GM12878 (cell line): ENCODE data around the gene PITPNM1. TPM values are rescaled to one million over a fixed set of nuclear protein-coding genes. Genes with fewer than 3 reads are reported as not detected.

Experiments used
- CBFB ChIP-seq: IDR thresholded peaks from 2 replicates; pipeline ENCODE4 v1.6.1; 2016; ENCODE audit warnings: antibody characterized with exemption, low read depth
- CHD1 ChIP-seq: IDR thresholded peaks from 2 replicates; pipeline ENCODE4 v1.6.1; 2012; ENCODE audit warnings: low read depth, low read length, improper control_type of control experiment
- CHD2 ChIP-seq: IDR thresholded peaks from 2 replicates; pipeline ENCODE4 v1.6.1; 2011; ENCODE audit warnings: low read depth, low read length, improper control_type of control experiment, borderline replicate concordance
- EGR1 ChIP-seq, 2 experiments: IDR thresholded peaks; 1 replicate in 1 of 2; 2 replicates in 1 of 2; pipeline ENCODE4 v1.6.1; 2011 to 2012; ENCODE audit warnings: low read depth in 2 of 2, low read length in 2 of 2, borderline replicate concordance in 1 of 2, mild to moderate bottlenecking in 1 of 2, moderate library complexity in 1 of 2
- ETV6 ChIP-seq, 2 experiments: fragments of 450-650 bp in 1 of 2; IDR thresholded peaks in 1 of 2; conservative IDR thresholded peaks in 1 of 2; 2 replicates each; pipeline ENCODE4 v1.6.1; 2014; ENCODE audit warnings: antibody characterized with exemption in 1 of 2, borderline replicate concordance in 1 of 2, low read depth in 1 of 2, mild to moderate bottlenecking in 1 of 2, moderate library complexity in 1 of 2
- FOS ChIP-seq: IDR thresholded peaks from 3 replicates; pipeline ENCODE4 v1.6.1; 2011; ENCODE audit warnings: borderline replicate concordance; ENCODE audit not compliant: insufficient read length; ENCODE audit errors: extremely low read depth
- GABPA ChIP-seq: IDR thresholded peaks from 2 replicates; pipeline ENCODE4 v1.6.1; 2014; ENCODE audit warnings: antibody characterized with exemption, low read depth, mild to moderate bottlenecking, inconsistent platforms
- IKZF1 ChIP-seq: fragments of 450-650 bp; conservative IDR thresholded peaks from 2 replicates; pipeline ENCODE4 v1.6.1; 2017; ENCODE audit warnings: antibody characterized with exemption, mild to moderate bottlenecking
- NFYB ChIP-seq: IDR thresholded peaks from 2 replicates; pipeline ENCODE4 v1.6.1; 2011; ENCODE audit warnings: low read depth, mild to moderate bottlenecking, low read length, improper control_type of control experiment, moderate library complexity; ENCODE audit not compliant: insufficient read depth
- NR2F1 ChIP-seq: fragments of 450-650 bp; conservative IDR thresholded peaks from 2 replicates; pipeline ENCODE4 v1.6.1; 2017; ENCODE audit warnings: mild to moderate bottlenecking
- PAX5 ChIP-seq: IDR thresholded peaks from 2 replicates; pipeline ENCODE4 v1.6.1; 2011; ENCODE audit warnings: low read depth, low read length, borderline replicate concordance
- POLR2AphosphoS5 ChIP-seq: IDR thresholded peaks from 2 replicates; pipeline ENCODE4 v1.6.1; 2011; ENCODE audit warnings: mild to moderate bottlenecking, low read length, inconsistent platforms
- RBBP5 ChIP-seq: fragments of 200-600 bp; sonication (generic); conservative IDR thresholded peaks from 2 replicates; pipeline ENCODE4 v1.6.1; 2016
- SUPT20H ChIP-seq: IDR thresholded peaks from 2 replicates; pipeline ENCODE4 v1.6.1; 2011; ENCODE audit warnings: low read depth, mild to moderate bottlenecking, low read length, moderate library complexity, borderline replicate concordance; ENCODE audit not compliant: control insufficient read depth
- ZBTB33 ChIP-seq: fragments of 450-650 bp; IDR thresholded peaks from 2 replicates; pipeline ENCODE4 v1.6.1; 2017; ENCODE audit warnings: mild to moderate bottlenecking
- ZNF274 ChIP-seq: IDR thresholded peaks from one replicate; pipeline ENCODE4 v1.8.0; 2011; ENCODE audit not compliant: insufficient read length, insufficient read depth
- ZNF622 ChIP-seq: fragments of 450-650 bp; IDR thresholded peaks from 2 replicates; pipeline ENCODE4 v1.6.1; 2017; ENCODE audit warnings: mild to moderate bottlenecking, inconsistent platforms
- ZSCAN29 ChIP-seq: fragments of 450-650 bp; IDR thresholded peaks from 2 replicates; pipeline ENCODE4 v1.6.1; 2017; ENCODE audit warnings: mild to moderate bottlenecking, moderate library complexity
- polyA plus RNA-seq, 11 experiments: library from polyadenylated mRNA; depleted of rRNA in 4 of 11; unstranded in 6 of 11; stranded (reverse) in 5 of 11; fragments of >200 nt; fragmentation: Nextera tagmentation in 4 of 11; fragmentation: Illumina TruSeq in 1 of 11; extraction: Ambion mirVana in 4 of 11; extraction: Trizol in 1 of 11; gene quantifications; 1 replicate in 1 of 11; 2 replicates in 10 of 11; pipeline versions ENCODE4 v1.2.1 to v1.2.3, GENCODE V29; 2011 to 2016; ENCODE audit warnings: inconsistent platforms in 2 of 11, missing spikeins in 2 of 11, low read depth in 1 of 11
- total RNA-seq, 4 experiments: library from RNA; depleted of rRNA in 3 of 4; stranded (reverse); fragments of >200 nt in 3 of 4; fragmentation: Illumina TruSeq in 1 of 4; extraction: Trizol in 1 of 4; gene quantifications; 2 replicates each; pipeline versions ENCODE4 v1.2.1 to v1.2.3, GENCODE V29; 2013 to 2021
- TF ChIP-seq, protein P1 (sequence below): fragments of 450-650 bp; formaldehyde crosslinking; IDR thresholded peaks from 2 replicates; pipeline ENCODE4 v1.5.0; 2022; ENCODE audit warnings: mild to moderate bottlenecking, missing genetic modification characterization
- TF ChIP-seq, protein P2 (sequence below): IDR thresholded peaks from 2 replicates; pipeline ENCODE4 v1.6.1; 2012; ENCODE audit warnings: low read depth, low read length, improper control_type of control experiment

PITPNM1 gene
- total and polyA plus RNA-seq, 10 of the 15 experiments (the other 5 are each of a cell fraction or from before 2014, with no cell fraction given) = 0.11 to 56.8 (median 16.5) TPM

DNA sequence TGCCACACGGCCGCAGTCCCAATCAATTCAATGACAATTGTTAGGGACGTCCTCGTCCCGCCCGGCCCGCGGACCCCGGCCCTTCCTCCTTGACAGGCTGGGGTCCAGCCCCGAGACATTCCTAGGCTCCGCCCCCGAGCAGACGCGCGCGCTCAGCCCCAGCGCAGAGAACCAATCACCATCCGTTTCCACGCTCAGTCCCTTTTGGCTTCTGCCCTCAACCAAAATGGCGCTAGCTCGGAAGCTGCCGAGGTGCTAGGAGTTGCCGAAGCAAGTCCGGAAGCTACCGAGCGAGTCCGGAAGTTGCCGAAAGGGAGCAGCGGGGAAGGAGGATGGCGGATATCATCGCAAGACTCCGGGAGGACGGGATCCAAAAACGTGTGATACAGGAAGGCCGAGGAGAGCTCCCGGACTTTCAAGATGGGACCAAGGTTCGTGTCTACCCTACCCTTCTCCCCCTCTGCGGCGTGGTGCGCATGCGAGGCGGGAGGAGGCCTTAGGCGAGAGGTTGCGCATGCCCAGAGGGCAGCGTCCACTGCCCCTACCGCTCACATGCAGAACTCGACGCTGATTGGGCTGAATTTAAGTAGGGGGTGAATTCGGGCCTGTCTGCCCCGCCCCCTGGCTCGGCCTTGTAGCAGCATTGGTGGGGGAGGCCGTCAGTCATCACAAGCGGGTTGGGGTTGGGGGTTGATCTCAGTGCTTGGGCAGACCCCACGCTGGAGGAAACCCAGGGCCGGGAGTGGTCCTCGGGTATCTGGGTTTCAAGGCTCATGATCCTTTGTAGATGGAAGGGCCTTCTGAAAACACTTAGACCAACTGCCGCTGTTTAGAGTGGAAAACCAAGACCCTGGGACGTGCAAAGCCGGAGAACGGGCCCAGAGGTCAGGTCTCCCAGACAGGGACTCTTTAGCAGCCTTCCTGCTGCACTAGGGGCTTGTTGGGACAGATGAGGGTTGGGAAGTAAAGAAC is 22.1 kb downstream of the PITPNM1 start, which contains the start of gene AIP (continued):
- TF ChIP-seq FOS (no peak), ZBTB33 (no peak), POLR2AphosphoS5 (peak; percentile 70), GABPA (no peak), SUPT20H (no peak), CHD2 (peak; percentile 64; the same call in 1 of the 2 replicates), ZNF622 (no peak), EGR1 (IDR thresholded peaks at IDR 0.05; ENCODE audit: borderline replicate concordance in 1 of 2, low read depth in 2 of 2, low read length in 2 of 2) (no peak), PAX5 (no peak), CBFB (0 out of 2 replicates have a peak, but pooled peaks have one; percentile 33), ETV6 (conservative IDR thresholded peaks at IDR 0.05 in 1 of 2, IDR thresholded peaks at IDR 0.05 in 1 of 2; ENCODE audit: borderline replicate concordance in 1 of 2, low read depth in 1 of 2) (no peak), ZNF274 (no peak), ZSCAN29 (no peak), NFYB (peak; percentile 82), IKZF1 (peak; percentile 95), NR2F1 (no peak), CHD1 (no peak), RBBP5 (no peak)
- TF ChIP-seq, protein P1, sequence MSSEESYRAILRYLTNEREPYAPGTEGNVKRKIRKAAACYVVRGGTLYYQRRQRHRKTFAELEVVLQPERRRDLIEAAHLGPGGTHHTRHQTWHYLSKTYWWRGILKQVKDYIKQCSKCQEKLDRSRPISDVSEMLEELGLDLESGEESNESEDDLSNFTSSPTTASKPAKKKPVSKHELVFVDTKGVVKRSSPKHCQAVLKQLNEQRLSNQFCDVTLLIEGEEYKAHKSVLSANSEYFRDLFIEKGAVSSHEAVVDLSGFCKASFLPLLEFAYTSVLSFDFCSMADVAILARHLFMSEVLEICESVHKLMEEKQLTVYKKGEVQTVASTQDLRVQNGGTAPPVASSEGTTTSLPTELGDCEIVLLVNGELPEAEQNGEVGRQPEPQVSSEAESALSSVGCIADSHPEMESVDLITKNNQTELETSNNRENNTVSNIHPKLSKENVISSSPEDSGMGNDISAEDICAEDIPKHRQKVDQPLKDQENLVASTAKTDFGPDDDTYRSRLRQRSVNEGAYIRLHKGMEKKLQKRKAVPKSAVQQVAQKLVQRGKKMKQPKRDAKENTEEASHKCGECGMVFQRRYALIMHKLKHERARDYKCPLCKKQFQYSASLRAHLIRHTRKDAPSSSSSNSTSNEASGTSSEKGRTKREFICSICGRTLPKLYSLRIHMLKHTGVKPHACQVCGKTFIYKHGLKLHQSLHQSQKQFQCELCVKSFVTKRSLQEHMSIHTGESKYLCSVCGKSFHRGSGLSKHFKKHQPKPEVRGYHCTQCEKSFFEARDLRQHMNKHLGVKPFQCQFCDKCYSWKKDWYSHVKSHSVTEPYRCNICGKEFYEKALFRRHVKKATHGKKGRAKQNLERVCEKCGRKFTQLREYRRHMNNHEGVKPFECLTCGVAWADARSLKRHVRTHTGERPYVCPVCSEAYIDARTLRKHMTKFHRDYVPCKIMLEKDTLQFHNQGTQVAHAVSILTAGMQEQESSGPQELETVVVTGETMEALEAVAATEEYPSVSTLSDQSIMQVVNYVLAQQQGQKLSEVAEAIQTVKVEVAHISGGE = no peak
- TF ChIP-seq, protein P2, sequence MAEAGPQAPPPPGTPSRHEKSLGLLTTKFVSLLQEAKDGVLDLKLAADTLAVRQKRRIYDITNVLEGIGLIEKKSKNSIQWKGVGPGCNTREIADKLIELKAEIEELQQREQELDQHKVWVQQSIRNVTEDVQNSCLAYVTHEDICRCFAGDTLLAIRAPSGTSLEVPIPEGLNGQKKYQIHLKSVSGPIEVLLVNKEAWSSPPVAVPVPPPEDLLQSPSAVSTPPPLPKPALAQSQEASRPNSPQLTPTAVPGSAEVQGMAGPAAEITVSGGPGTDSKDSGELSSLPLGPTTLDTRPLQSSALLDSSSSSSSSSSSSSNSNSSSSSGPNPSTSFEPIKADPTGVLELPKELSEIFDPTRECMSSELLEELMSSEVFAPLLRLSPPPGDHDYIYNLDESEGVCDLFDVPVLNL = peak; percentile 39
